ENCODE data around the gene TAS2R50.

TAS2R50 gene

GRCh38 chr12:10998204-10998603, 11.5 kb upstream of the TAS2R50 start, which contains the start of gene TAS2R20:
Gene TAS2R20 (minus strand): TSS chr12:10998304. CDS start chr12:10997875, 429 bp downstream.
- no peak for TF ChIP-seq SIN3A (IDR thresholded peaks at IDR 0.05; ENCODE audit: borderline replicate concordance, insufficient read depth, low read length)
- TF ChIP-seq POLR2AphosphoS5 (IDR thresholded peaks at IDR 0.05; ENCODE audit: low read depth, low read length), result no peak
- no peak for TF ChIP-seq TAF1 (IDR thresholded peaks at IDR 0.05; ENCODE audit: borderline replicate concordance, insufficient read depth, low read length)
- TF ChIP-seq FOXP2 (optimal IDR thresholded peaks at IDR 0.05; ENCODE audit: borderline replicate concordance, extremely low read depth, extremely low read length, insufficient read depth), result no peak
- TF ChIP-seq REST (IDR thresholded peaks at IDR 0.05; ENCODE audit: insufficient read depth in 1 of 2, low read depth in 2 of 2, low read length in 2 of 2), result no peak

- TF ChIP-seq TAF1 (IDR thresholded peaks at IDR 0.05; ENCODE audit: borderline replicate concordance, insufficient read depth, low read length), result no peak
- no peak for TF ChIP-seq SIN3A (IDR thresholded peaks at IDR 0.05; ENCODE audit: borderline replicate concordance, insufficient read depth, low read length)
- no peak for TF ChIP-seq POLR2AphosphoS5 (IDR thresholded peaks at IDR 0.05; ENCODE audit: low read depth, low read length)
- no peak for TF ChIP-seq REST (IDR thresholded peaks at IDR 0.05; ENCODE audit: insufficient read depth in 1 of 2, low read depth in 2 of 2, low read length in 2 of 2)
- no peak for TF ChIP-seq FOXP2 (optimal IDR thresholded peaks at IDR 0.05; ENCODE audit: borderline replicate concordance, extremely low read depth, extremely low read length, insufficient read depth)
Observed at GRCh38 chr12:10994307-10994706, 7.6 kb upstream of the TAS2R50 start.

GRCh38 chr12:10989107-10989506, 2.4 kb upstream of the TAS2R50 start:
- no peak for TF ChIP-seq REST (IDR thresholded peaks at IDR 0.05; ENCODE audit: insufficient read depth in 1 of 2, low read depth in 2 of 2, low read length in 2 of 2)
- TF ChIP-seq FOXP2 (optimal IDR thresholded peaks at IDR 0.05; ENCODE audit: borderline replicate concordance, extremely low read depth, extremely low read length, insufficient read depth), result no peak
- no peak for TF ChIP-seq TAF1 (IDR thresholded peaks at IDR 0.05; ENCODE audit: borderline replicate concordance, insufficient read depth, low read length)
- TF ChIP-seq SIN3A (IDR thresholded peaks at IDR 0.05; ENCODE audit: borderline replicate concordance, insufficient read depth, low read length), result no peak
- no peak for TF ChIP-seq POLR2AphosphoS5 (IDR thresholded peaks at IDR 0.05; ENCODE audit: low read depth, low read length)

- TF ChIP-seq TAF1 (IDR thresholded peaks at IDR 0.05; ENCODE audit: borderline replicate concordance, insufficient read depth, low read length) (no peak), SIN3A (IDR thresholded peaks at IDR 0.05; ENCODE audit: borderline replicate concordance, insufficient read depth, low read length) (no peak), FOXP2 (optimal IDR thresholded peaks at IDR 0.05; ENCODE audit: borderline replicate concordance, extremely low read depth, extremely low read length, insufficient read depth) (no peak), REST (IDR thresholded peaks at IDR 0.05; ENCODE audit: insufficient read depth in 1 of 2, low read depth in 2 of 2, low read length in 2 of 2) (no peak), POLR2AphosphoS5 (IDR thresholded peaks at IDR 0.05; ENCODE audit: low read depth, low read length) (no peak)
Observed at GRCh38 chr12:10982244-10982643, 4.5 kb downstream of the TAS2R50 start.

- TF ChIP-seq REST (IDR thresholded peaks at IDR 0.05; ENCODE audit: insufficient read depth in 1 of 2, low read depth in 2 of 2, low read length in 2 of 2), result no peak
- no peak for TF ChIP-seq POLR2AphosphoS5 (IDR thresholded peaks at IDR 0.05; ENCODE audit: low read depth, low read length)
- no peak for TF ChIP-seq FOXP2 (optimal IDR thresholded peaks at IDR 0.05; ENCODE audit: borderline replicate concordance, extremely low read depth, extremely low read length, insufficient read depth)
- TF ChIP-seq TAF1 (IDR thresholded peaks at IDR 0.05; ENCODE audit: borderline replicate concordance, insufficient read depth, low read length), result no peak
- no peak for TF ChIP-seq SIN3A (IDR thresholded peaks at IDR 0.05; ENCODE audit: borderline replicate concordance, insufficient read depth, low read length)
Observed at GRCh38 chr12:10974965-10975364, 11.7 kb downstream of the TAS2R50 start.

Measured in PFSK-1 (cell line).